Nephron (organoid): ENCODE data around the gene KLHL26.

Source experiments
- H3K27ac Mint-ChIP-seq, 3 experiments: 2 replicates each; pipeline ENCODE4 v1.8.0; 2020; ENCODE audit warnings: mixed read lengths in 3 of 3, mild to moderate bottlenecking in 2 of 3, moderate library complexity in 1 of 3
- H3K27me3 Mint-ChIP-seq: 2 replicates; pipeline ENCODE4 v1.8.0; 2021; ENCODE audit warnings: low read depth, mild to moderate bottlenecking, moderate library complexity, mixed read lengths
- H3K36me3 Mint-ChIP-seq: 2 replicates; pipeline ENCODE4 v1.8.0; 2020; ENCODE audit warnings: low read depth, mixed read lengths
- H3K4me1 Mint-ChIP-seq: 2 replicates; pipeline ENCODE4 v1.8.0; 2020; ENCODE audit warnings: mixed read lengths
- H3K4me3 Mint-ChIP-seq, 3 experiments: 2 replicates each; pipeline ENCODE4 v1.8.0; 2020; ENCODE audit warnings: mild to moderate bottlenecking in 3 of 3, mixed read lengths in 3 of 3, moderate library complexity in 2 of 3
- H3K9me3 Mint-ChIP-seq: 2 replicates; pipeline ENCODE4 v1.8.0; 2020; ENCODE audit warnings: mixed read lengths
- TF ChIP-seq, protein P1 (sequence below), 3 experiments: fragments of 200-600 bp; sonication (generic); IDR thresholded peaks; one replicate each; pipeline ENCODE4 v1.5.0; 2021; ENCODE audit warnings: antibody characterized with exemption in 3 of 3; ENCODE audit not compliant: unreplicated experiment in 3 of 3

Gene KLHL26

DNA sequence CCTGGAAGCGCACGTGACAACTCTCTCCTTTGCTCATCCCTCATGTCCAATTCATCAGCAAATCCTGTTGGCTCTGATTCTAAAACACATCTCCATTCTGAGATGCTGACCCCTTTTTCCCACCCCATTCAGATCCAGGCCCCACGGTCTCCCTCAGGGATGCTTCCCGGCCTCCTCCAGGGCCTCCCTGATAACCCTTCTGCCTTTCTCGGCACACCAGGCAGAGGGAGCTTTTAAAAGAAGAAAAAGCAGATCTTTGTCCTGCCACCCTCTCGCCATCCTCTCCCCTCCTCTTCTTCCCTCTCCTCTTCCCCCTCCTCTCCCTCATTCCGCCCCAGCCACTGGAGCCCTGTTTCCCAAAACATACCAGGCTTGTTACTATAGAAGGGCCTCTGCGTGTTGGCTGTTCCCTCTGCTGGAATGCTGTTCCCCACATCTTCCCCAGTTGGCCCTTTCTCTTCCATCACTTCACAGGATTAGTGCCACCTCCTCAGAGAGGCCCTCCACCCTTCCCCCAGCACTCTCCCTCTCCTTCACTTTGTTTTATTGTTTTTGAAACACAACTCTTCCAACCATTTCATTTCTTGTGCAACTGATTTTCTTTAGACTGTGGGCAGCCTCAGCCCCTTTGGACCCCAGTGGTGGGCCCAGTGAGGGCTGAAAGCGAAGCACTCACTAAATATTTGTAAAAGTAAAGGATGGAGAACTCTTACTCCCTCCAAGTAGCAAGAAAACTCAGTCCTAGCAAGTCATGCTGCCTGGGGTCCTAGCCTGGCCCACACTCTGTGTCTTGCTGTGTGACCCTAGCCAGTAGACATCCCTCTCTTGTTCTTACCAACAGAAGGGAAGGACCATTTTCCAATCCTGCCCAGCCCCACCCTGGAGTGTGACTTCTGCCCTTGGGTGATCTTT is 27.8 kb upstream of the KLHL26 start:
- no peak overlapping the region for H3K27ac Mint-ChIP-seq
- peak overlapping the region; percentile 7 to 69 (median 46) for H3K4me3 Mint-ChIP-seq
- TF ChIP-seq, protein P1, sequence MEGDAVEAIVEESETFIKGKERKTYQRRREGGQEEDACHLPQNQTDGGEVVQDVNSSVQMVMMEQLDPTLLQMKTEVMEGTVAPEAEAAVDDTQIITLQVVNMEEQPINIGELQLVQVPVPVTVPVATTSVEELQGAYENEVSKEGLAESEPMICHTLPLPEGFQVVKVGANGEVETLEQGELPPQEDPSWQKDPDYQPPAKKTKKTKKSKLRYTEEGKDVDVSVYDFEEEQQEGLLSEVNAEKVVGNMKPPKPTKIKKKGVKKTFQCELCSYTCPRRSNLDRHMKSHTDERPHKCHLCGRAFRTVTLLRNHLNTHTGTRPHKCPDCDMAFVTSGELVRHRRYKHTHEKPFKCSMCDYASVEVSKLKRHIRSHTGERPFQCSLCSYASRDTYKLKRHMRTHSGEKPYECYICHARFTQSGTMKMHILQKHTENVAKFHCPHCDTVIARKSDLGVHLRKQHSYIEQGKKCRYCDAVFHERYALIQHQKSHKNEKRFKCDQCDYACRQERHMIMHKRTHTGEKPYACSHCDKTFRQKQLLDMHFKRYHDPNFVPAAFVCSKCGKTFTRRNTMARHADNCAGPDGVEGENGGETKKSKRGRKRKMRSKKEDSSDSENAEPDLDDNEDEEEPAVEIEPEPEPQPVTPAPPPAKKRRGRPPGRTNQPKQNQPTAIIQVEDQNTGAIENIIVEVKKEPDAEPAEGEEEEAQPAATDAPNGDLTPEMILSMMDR (IDR thresholded peaks at IDR 0.05; ENCODE audit: unreplicated experiment in 3 of 3) = no peak
- peaks cover 87% of the 10 kb centered on the region for H3K27me3 Mint-ChIP-seq
- H3K9me3 Mint-ChIP-seq = no peaks in the 10 kb centered on the region
- H3K36me3 Mint-ChIP-seq = no peaks in the 10 kb centered on the region
- H3K4me1 Mint-ChIP-seq = peaks cover 19% of the 10 kb centered on the region

DNA sequence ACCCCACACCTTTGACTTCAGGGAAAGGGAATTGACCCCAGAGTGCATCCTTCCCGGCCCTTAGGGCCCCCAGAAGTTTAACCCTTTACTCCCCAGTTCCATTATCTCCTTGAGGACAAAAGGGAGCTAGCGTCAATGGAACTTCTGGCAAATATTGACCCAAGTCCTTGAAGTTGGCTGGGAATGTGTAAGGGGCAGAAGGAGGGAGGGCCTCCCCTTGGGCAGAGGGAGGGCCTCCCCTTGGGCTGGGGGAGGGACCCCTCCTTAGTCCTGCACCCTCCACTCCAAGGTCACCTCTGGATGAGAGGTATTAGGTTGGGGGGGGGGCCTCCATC is 27.1 kb upstream of the KLHL26 start:
- Mint-ChIP-seq H3K9me3 (no peaks in the 10 kb centered on the region), H3K36me3 (no peaks in the 10 kb centered on the region), H3K4me1 (peaks cover 19% of the 10 kb centered on the region), H3K27me3 (peaks cover 87% of the 10 kb centered on the region), H3K27ac (no peak overlapping the region), H3K4me3 (peak overlapping the region in 1 of 3 experiments; percentile 30)
- TF ChIP-seq, protein P1 (IDR thresholded peaks at IDR 0.05; ENCODE audit: unreplicated experiment in 3 of 3) = no peak

DNA sequence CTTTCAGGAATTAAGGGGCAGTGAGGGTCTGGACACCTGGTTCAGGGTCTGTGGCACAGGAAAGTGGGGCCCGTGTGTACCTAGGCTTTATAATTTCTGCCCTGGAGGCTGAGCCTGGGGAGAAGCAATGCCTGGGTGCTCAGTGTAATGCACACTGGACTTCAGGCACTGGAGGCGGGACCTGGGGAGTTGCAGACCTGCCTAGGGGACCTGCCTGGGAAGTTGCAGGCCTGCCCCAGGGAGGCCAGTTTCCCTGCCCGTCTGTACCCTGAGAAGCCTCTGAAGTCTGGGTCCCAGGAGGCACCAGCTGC is 26.6 kb upstream of the KLHL26 start:
- Mint-ChIP-seq H3K9me3 (no peaks in the 10 kb centered on the region), H3K4me3 (no peak overlapping the region), H3K27me3 (peaks cover 87% of the 10 kb centered on the region), H3K36me3 (no peaks in the 10 kb centered on the region), H3K4me1 (peaks cover 17% of the 10 kb centered on the region), H3K27ac (no peak overlapping the region)
- TF ChIP-seq, protein P1 (IDR thresholded peaks at IDR 0.05; ENCODE audit: unreplicated experiment in 3 of 3) = no peak

DNA sequence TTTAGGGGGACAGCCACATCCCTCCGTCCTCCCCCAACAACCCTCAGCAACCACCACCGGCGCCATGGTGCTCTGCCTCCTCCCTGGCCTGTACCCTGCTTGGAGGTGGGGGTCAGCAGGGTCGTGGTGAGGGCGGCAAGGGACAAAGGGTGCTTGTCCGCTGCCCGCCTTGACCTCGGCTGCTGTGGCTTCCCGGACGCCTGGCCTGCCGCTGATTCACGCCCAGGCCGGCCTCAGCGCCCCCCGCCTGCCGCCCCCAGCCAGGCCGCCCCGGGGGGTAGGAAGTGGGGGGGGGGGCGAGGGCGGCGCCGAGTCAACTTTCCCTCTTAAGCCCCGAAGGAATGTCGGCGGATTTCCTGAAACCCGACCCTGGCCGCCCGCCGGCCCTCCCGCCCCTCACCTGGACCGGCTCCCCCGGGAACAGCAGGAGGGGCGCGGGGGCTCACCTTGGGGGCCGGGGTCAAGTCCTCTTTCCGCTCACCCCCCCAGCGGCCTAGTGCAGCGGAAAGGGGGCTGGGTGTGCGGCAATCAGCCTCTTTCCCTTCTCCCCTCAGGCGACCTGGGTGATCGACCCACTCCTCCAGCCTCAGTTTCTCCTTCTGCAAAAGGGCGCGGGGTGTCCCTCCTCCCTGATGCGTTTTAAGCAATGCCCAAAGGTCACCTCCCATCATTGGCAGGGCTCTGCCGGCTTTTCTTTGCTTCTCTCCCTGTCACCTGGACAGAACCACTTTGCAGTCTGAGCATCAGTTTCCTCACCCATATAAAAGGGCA is 26.1 kb upstream of the KLHL26 start:
- H3K4me1 Mint-ChIP-seq = peaks cover 13% of the 10 kb centered on the region
- H3K36me3 Mint-ChIP-seq = no peaks in the 10 kb centered on the region
- TF ChIP-seq, protein P1 (IDR thresholded peaks at IDR 0.05; ENCODE audit: unreplicated experiment in 3 of 3) = no peak
- no peak overlapping the region for H3K27ac Mint-ChIP-seq
- peaks cover 87% of the 10 kb centered on the region for H3K27me3 Mint-ChIP-seq
- H3K9me3 Mint-ChIP-seq = no peaks in the 10 kb centered on the region
- H3K4me3 Mint-ChIP-seq = peak overlapping the region; percentile 58 to 65 (median 61)

DNA sequence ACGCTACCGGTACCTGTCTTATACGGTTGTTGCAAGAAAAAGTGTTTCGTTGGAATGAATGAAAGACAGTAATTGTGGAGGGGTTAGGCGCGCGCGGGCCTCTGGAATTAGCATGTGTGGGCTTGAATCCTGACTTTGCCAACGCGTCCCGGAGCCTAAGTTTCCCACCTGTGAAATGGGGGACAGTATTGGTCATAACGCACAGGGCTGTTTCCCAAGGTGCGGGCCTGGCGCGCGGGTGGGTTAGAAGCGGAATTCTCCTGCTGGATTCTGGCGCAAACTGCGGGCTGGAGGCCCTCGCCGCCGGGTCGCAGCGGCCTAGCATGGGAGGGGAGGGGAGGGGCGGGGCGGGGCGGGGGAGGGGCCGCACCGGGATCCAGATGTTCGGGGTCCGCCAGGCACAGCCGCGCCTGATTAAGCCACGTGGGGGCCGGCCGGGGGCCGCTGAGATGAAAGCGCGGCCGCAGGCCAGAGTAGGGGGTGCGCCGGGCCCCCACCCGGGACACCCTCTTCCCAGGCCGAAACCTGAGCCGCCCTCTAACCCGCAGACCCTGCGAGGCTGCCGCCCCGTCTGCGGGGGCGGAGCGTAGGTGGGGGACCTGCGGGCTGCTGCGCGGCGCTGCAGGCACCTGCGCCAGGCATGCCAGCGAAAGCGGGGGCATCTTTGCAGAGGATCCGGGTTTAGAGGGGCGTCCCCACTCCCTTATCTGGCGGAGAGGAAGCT is 25.3 kb upstream of the KLHL26 start:
- Mint-ChIP-seq H3K27ac (no peak overlapping the region), H3K4me3 (peak overlapping the region; percentile 61 to 79 (median 70)), H3K4me1 (peaks cover 13% of the 10 kb centered on the region), H3K27me3 (peaks cover 92% of the 10 kb centered on the region), H3K36me3 (no peaks in the 10 kb centered on the region), H3K9me3 (no peaks in the 10 kb centered on the region)
- TF ChIP-seq, protein P1 (IDR thresholded peaks at IDR 0.05; ENCODE audit: unreplicated experiment in 3 of 3) = no peak
